ENCODE results near the gene PPCS. TPM values are rescaled to one million over a fixed set of nuclear protein-coding genes. Genes with fewer than 3 reads are reported as not detected.

The PPCS gene
- total RNA-seq, result 10 to 100 TPM; 33.3 to 59.1 (median 50.6) TPM
- polyA plus RNA-seq, result 10 to 100 TPM; 65.9 to 89.0 TPM
- long read RNA-seq, donor 1, transcript PPCS-201 (3 exons, 984 nt), result minor isoform, 18 of 198 reads
- long read RNA-seq, donor 1, transcript PPCS-203 (3 exons, 1,431 nt), result major isoform, 143 of 198 reads
- long read RNA-seq, donor 1, partial matches to known transcripts, result 0 of 198 reads
- long read RNA-seq, donor 1, other reads (novel, unspliced or antisense), result 30 of 198 reads
- long read RNA-seq, donor 2, transcript PPCS-203 (3 exons, 1,431 nt), result major isoform, 17 of 30 reads
- long read RNA-seq, donor 2, transcript PPCS-207 (2 exons, 1,617 nt), result minor isoform, 5 of 30 reads
- long read RNA-seq, donor 2, transcript PPCS-201 (3 exons, 984 nt), result minor isoform, 7 of 30 reads
- long read RNA-seq, donor 2, partial matches to known transcripts, result 0 of 30 reads
- long read RNA-seq, donor 2, other reads (novel, unspliced or antisense), result 0 of 30 reads
- long read RNA-seq, donor 3, transcript PPCS-203 (3 exons, 1,431 nt), result major isoform, 41 of 78 reads
- long read RNA-seq, donor 3, transcript PPCS-201 (3 exons, 984 nt), result minor isoform, 24 of 78 reads
- long read RNA-seq, donor 3, partial matches to known transcripts, result 1 of 78 reads
- long read RNA-seq, donor 3, other reads (novel, unspliced or antisense), result 10 of 78 reads

GRCh38 chr1:42456010-42456753 is at the start of gene PPCS, which contains the start of gene ZMYND12:
TSS of gene PPCS (plus strand) at chr1:42456543. CDS start at chr1:42456566, 23 bp downstream.
TSS of gene ZMYND12 (minus strand) at chr1:42456022. CDS start at chr1:42455997, 25 bp downstream.
- WGBS, 3 donors, result 0 to 1% (median 0%) methylated on average over 42 to 66 of the region's 66 CpGs
- no peaks in the 10 kb centered on the region for H3K9me3 ChIP-seq

DNA sequence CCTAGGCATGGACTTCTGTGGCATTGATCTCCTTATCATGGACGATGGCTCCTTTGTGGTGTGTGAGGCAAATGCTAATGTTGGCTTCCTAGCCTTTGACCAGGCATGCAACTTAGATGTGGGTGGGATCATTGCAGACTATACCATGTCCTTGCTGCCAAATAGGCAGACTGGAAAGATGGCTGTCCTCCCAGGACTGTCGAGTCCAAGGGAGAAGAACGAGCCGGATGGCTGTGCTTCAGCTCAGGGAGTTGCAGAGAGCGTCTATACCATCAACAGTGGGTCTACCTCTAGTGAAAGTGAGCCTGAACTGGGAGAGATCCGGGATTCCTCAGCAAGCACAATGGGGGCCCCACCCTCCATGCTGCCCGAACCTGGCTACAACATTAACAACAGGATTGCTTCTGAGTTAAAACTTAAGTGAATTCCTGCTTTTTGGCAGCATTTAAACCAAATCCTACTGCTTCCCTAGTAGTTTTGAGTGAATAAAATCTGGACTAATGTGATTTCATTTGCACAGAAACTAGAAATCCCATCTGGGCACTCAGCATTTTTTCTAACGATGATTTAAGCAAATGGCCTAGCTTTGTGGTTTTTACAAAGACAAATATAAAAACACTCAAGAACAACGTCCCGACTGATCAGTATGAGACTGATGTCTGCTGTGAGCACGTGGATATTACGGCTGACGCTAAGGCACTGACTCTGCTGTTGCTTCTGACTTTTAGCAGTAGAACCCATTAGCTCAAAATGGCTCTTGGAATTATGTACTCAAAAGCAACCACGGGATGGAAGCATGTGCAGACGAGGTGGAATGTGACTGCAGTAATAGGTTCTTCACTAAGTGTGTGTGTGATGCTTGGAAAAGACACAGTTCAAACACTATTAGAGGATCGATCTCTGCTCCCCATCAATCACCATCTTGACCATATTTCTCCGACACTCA is 41.5 kb upstream of the PPCS start:
- Histone ChIP-seq H3K36me3 (no peaks in the 10 kb centered on the region), H3K4me3 (no peak overlapping the region), H3K27ac (no peak overlapping the region), H3K9me3 (no peaks in the 10 kb centered on the region), H3K4me1 (ENCODE audit: insufficient read depth) (no peaks in the 10 kb centered on the region), H3K27me3 (no peaks in the 10 kb centered on the region)
- DNase-seq, result no peak
- TF ChIP-seq POLR2A (IDR thresholded peaks at IDR 0.05) (no peak), EP300 (IDR thresholded peaks at IDR 0.05) (no peak)
- TF ChIP-seq, protein P1, sequence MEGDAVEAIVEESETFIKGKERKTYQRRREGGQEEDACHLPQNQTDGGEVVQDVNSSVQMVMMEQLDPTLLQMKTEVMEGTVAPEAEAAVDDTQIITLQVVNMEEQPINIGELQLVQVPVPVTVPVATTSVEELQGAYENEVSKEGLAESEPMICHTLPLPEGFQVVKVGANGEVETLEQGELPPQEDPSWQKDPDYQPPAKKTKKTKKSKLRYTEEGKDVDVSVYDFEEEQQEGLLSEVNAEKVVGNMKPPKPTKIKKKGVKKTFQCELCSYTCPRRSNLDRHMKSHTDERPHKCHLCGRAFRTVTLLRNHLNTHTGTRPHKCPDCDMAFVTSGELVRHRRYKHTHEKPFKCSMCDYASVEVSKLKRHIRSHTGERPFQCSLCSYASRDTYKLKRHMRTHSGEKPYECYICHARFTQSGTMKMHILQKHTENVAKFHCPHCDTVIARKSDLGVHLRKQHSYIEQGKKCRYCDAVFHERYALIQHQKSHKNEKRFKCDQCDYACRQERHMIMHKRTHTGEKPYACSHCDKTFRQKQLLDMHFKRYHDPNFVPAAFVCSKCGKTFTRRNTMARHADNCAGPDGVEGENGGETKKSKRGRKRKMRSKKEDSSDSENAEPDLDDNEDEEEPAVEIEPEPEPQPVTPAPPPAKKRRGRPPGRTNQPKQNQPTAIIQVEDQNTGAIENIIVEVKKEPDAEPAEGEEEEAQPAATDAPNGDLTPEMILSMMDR (IDR thresholded peaks at IDR 0.05), result no peak
- WGBS, 3 donors, result 84 to 90% (median 85%) methylated on average over 17 of the region's 17 CpGs
- intact Hi-C loops (cut with DNase I), result no loop called here

More at GRCh38 chr1:42456010-42456753, at the start of gene PPCS, which contains the start of gene ZMYND12:
- DNase-seq, result peak; percentile 85 to 90 (median 87)
- Histone ChIP-seq H3K4me1 (ENCODE audit: insufficient read depth) (peaks cover 8% of the 10 kb centered on the region), H3K36me3 (no peaks in the 10 kb centered on the region), H3K27ac (peak within 1 kb of the TSS; percentile 51 to 88), H3K27me3 (no peaks in the 10 kb centered on the region), H3K4me3 (peak within 1 kb of the TSS; percentile 66)
- TF ChIP-seq, protein P1 (IDR thresholded peaks at IDR 0.05), result peak in 1 of 3 donors; percentile 29
- peak; percentile 34 for TF ChIP-seq POLR2A (IDR thresholded peaks at IDR 0.05)
- peak; percentile 25 for TF ChIP-seq EP300 (IDR thresholded peaks at IDR 0.05)
- intact Hi-C loops (cut with DNase I), result no loop called here

- H3K27ac ChIP-seq, result no peak overlapping the region
- H3K9me3 ChIP-seq, result no peaks in the 10 kb centered on the region
- H3K4me1 ChIP-seq (ENCODE audit: insufficient read depth), result peaks cover 3% of the 10 kb centered on the region
- 46 to 85% (median 66%) methylated on average over 3 of the region's 3 CpGs for WGBS, 3 donors
- no peak for TF ChIP-seq EP300 (IDR thresholded peaks at IDR 0.05)
- TF ChIP-seq POLR2A (IDR thresholded peaks at IDR 0.05), result no peak
- TF ChIP-seq, protein P1 (IDR thresholded peaks at IDR 0.05), result no peak
- DNase-seq, result no peak
- no peaks in the 10 kb centered on the region for H3K36me3 ChIP-seq
- H3K4me3 ChIP-seq, result no peak overlapping the region
- H3K27me3 ChIP-seq, result no peaks in the 10 kb centered on the region
- intact Hi-C loops (cut with DNase I), result no loop called here
Observed at GRCh38 chr1:42417166-42417565, 39.2 kb upstream of the PPCS start.

Data from ovary (tissue), 10 donors.